ENCODE data around the gene ARHGAP19.

DNA sequence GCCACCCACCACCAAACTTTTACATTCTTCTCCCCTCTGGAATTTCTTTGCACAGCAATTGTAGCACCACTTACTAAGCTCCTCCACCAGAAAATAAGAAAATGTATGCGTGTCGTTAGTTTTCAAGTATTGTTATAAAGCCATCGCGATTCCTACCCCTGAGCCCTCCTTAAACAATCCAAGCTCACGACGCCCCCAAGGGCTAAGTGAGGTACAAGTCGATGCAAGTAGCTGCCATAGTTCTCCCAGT lies 40.8 kb upstream of the ARHGAP19 start:
- TF ChIP-seq, protein P1, sequence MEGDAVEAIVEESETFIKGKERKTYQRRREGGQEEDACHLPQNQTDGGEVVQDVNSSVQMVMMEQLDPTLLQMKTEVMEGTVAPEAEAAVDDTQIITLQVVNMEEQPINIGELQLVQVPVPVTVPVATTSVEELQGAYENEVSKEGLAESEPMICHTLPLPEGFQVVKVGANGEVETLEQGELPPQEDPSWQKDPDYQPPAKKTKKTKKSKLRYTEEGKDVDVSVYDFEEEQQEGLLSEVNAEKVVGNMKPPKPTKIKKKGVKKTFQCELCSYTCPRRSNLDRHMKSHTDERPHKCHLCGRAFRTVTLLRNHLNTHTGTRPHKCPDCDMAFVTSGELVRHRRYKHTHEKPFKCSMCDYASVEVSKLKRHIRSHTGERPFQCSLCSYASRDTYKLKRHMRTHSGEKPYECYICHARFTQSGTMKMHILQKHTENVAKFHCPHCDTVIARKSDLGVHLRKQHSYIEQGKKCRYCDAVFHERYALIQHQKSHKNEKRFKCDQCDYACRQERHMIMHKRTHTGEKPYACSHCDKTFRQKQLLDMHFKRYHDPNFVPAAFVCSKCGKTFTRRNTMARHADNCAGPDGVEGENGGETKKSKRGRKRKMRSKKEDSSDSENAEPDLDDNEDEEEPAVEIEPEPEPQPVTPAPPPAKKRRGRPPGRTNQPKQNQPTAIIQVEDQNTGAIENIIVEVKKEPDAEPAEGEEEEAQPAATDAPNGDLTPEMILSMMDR (IDR thresholded peaks at IDR 0.05) = no peak
- no peak for TF ChIP-seq POLR2A (IDR thresholded peaks at IDR 0.05)

Measured in esophagus squamous epithelium (tissue), 4 donors.